GM12801 (cell line): Measurements from ENCODE around the gene RAD51.

Source experiments
- TF ChIP-seq, protein P1 (sequence below): IDR thresholded peaks from one replicate; pipeline ENCODE4 v1.5.1; 2011; ENCODE audit warnings: control low read depth; ENCODE audit not compliant: insufficient read length; ENCODE audit errors: extremely low read depth

RAD51 gene

DNA sequence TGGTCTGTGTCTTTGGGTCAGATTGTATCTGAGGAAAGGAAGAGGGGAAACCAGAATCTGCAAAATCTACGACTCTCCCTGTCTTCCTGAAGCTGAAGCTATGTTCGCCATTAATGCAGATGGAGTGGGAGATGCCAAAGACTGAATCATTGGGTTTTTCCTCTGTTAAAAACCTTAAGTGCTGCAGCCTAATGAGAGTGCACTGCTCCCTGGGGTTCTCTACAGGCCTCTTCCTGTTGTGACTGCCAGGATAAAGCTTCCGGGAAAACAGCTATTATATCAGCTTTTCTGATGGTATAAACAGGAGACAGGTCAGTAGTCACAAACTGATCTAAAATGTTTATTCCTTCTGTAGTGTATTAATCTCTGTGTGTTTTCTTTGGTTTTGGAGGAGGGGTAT is 36.1 kb downstream of the RAD51 start:
- TF ChIP-seq, protein P1, sequence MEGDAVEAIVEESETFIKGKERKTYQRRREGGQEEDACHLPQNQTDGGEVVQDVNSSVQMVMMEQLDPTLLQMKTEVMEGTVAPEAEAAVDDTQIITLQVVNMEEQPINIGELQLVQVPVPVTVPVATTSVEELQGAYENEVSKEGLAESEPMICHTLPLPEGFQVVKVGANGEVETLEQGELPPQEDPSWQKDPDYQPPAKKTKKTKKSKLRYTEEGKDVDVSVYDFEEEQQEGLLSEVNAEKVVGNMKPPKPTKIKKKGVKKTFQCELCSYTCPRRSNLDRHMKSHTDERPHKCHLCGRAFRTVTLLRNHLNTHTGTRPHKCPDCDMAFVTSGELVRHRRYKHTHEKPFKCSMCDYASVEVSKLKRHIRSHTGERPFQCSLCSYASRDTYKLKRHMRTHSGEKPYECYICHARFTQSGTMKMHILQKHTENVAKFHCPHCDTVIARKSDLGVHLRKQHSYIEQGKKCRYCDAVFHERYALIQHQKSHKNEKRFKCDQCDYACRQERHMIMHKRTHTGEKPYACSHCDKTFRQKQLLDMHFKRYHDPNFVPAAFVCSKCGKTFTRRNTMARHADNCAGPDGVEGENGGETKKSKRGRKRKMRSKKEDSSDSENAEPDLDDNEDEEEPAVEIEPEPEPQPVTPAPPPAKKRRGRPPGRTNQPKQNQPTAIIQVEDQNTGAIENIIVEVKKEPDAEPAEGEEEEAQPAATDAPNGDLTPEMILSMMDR = no peak

DNA sequence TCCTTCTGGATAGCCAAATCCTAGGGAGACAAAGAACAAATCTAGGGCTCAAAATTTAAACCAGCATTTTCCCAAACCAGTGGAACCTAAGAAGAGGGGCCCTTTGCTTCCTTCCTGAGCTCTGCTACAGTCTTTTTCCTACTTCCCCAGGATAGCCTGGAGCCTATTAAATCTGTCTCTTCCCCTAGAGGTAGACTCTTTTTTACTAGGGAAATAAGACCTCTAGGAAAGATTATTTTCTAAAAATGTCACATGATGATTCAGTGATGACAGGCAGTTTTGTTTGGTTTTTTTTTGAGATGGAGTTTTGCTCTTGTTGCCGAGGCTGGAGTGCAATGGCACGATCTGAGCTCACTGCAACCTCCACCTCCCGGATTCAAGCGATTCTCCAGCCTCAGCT is 41.6 kb downstream of the RAD51 start:
- TF ChIP-seq, protein P1 = no peak

DNA sequence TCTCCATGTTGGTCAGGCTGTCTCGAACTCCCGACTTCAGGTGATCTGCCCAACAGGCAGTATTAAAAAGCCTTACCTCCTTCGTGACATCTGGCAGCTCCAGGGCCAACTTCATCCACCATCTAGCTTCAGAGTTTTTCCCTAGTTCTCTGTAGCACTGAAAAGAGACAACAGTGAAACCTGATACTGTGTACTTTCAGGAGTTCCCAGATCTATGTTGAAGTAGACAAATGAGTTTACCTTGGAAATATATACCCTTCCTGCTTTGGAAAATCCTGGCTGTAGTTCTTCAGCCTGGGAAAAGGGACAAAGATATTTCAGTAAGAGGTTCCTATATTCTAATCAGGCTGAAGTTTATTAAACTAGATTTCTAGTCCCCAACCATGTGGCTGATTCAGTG is 42.1 kb downstream of the RAD51 start:
- TF ChIP-seq, protein P1 = no peak

DNA sequence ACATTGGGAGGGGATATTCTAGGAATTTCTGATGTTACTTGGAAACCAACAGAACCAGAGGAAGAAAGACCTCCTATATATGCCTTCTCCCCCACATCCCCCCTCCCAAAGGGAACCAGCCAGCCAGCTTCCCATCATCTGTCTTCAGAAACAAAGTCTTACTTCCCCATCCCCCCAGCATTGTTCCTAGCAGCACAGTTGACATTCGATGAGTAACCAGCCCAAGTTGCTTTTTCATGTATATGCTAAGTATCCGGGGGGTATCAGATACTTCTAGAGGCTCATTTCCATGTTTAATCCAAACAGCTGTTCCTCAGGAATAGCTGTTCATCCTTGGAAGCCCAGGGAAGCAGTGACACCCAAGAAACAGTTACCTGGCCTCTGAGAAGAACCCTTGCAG is 44.1 kb downstream of the RAD51 start:
- TF ChIP-seq, protein P1 = no peak

DNA sequence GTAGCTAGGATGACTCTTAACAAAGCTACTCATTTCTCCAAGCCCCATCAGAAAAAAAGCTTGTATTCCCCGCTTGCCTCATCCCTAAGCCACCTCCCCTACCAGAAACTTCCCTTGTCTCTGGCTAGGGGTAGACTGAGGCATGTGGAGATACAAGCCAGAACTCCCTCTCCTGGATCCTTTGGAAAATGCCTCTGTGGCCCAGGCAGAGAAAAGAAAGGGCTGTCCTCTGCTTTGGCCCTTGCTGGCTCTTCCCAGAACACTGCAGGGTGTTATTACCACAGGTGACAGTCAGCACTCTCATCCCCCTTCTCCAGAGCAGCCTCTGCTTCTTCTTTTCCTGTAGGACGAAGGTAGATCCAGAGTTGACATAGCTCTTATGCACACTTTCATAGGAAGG is 44.9 kb downstream of the RAD51 start:
- TF ChIP-seq, protein P1 = no peak

DNA sequence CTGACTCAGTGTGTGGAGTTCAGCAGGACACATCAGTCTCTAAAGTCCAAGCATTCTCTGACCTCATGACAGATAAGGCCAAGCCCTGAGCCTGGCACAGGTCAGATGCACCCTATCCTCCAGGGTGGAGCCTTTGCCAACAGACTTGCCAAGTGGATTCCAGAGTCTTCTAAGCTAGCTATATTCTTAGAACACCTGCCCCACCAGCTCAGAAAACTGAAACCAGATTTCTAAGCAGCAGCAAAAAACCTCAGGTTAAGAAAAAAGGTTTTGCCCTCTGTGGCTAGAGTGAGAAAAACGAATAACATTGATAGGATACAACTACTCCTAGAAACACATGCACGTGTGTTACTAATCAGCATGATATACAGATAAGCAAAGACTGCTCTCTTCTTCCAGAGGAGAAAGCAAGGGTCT is 48.5 kb downstream of the RAD51 start:
- TF ChIP-seq, protein P1 = no peak

DNA sequence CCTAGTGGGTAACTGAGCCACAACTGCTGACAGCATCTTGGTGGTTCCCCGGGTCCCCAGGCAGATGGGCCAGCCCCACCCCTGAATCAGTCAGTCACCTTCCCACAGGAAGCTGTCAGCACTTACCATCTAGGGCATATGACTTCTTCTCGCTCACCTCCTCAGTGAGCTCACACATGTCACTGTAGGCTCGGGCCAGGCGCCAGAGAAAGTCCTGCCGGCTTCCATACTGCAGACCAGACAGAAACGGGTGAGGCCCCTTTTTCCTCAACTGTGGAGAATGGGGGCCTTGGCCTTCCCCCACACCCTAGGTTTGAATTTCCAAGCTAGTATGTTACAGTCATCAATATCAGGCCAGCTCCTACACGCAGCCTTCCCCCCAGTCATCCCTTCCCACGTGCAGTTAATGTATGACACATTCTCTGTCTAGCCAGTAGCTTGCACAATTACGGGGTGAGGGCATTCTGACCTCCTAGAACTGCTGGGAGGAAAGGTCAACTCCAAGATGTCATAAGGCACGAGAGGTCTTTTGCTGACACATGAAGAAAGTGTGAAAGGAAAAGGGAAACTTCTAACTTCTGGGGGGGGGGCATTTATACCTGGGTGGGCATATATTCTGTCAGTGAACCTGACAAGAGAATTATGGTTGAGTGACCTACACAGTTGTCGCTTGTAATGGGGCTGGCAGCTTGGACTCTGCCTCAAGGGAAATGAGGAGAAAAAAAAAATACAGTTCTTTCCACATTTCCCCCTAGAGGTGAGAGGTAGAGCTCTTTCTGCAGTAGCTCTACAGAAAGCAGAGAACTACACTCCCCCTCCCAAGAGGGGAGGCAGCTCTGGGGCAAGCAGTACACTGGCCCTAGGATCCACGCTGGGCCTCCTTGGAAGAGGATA is 49.2 kb downstream of the RAD51 start:
- TF ChIP-seq, protein P1 = no peak
